Medulla oblongata (tissue), 1 donor: ENCODE measurements around the gene TERC.

Experiments
- DNase-seq: peaks from one replicate; pipeline ENCODE4 v3.0.0-alpha.2; 2015; ENCODE audit errors: extremely low spot score

Gene TERC

DNA sequence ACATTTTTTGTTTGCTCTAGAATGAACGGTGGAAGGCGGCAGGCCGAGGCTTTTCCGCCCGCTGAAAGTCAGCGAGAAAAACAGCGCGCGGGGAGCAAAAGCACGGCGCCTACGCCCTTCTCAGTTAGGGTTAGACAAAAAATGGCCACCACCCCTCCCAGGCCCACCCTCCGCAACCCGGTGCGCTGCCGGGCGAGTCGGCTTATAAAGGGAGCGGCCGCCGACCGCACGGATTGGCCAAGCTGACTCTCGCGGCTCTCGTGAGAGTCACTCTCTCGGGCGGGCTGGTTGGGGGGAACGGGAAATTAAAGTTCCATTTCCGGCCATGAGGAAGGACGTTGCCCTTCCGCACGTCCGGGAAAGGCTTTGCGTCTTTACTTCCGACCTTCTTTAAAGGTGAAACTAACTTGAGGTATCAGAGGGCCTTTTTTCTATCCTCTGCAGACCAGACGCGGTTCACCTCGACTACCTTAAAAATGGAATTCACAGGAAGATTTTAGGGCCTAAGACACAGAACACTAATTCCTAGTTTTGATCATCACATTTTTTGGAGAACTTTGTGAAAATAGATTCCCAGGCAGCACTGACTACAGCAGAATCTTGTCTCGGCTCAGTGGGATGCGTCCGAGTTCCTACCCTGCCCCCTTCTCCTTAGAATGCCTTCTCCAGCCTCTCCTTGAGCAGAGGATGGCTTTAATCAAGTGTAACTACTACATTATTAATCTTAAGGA is at the start of gene TERC:
Gene TERC, minus strand, starts transcription at position 179 of the 731 bp plus-strand sequence.
- DNase-seq: peak; percentile 93

DNA sequence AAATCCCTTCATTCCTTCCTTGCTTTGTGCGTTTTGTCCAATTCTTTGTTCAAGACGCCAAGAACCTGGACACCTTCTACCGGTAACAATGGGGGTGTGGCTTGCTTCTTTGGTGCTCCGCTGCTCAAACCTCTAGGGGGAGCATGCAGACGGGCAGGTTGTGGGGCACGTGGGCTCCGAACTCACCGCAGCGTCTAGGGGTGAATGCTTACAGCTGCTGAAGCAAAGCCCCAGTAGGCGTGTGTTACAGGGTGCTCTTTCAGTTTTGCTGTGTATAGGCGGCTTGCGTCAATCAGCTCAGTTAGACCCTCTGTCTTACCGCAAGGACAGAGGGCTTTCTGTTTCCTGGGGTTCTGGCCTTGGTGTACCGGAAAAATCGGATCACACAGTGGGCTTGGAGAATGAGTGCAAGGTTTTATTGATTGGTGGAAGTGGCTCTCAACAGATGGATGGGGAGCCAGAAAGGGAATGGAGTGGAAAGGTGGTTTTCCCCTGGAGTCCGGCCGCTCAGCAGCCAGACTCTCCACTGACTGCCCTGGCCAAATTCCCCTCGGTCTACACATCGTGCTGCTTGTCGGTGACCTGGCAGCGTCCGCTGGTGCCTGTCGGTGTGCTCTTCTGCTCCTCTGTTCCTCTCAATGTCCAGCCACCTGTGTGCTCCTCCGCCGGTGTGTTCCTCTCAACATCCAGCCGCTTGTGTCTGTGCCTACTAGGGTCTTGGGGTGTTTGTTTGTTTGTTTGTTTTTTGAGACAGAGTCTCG is 49.1 kb upstream of the TERC start:
- DNase-seq: peak; percentile 24

- DNase-seq: no peak
Observed at GRCh38 chr3:169813278-169813677, 48.4 kb upstream of the TERC start.

DNA sequence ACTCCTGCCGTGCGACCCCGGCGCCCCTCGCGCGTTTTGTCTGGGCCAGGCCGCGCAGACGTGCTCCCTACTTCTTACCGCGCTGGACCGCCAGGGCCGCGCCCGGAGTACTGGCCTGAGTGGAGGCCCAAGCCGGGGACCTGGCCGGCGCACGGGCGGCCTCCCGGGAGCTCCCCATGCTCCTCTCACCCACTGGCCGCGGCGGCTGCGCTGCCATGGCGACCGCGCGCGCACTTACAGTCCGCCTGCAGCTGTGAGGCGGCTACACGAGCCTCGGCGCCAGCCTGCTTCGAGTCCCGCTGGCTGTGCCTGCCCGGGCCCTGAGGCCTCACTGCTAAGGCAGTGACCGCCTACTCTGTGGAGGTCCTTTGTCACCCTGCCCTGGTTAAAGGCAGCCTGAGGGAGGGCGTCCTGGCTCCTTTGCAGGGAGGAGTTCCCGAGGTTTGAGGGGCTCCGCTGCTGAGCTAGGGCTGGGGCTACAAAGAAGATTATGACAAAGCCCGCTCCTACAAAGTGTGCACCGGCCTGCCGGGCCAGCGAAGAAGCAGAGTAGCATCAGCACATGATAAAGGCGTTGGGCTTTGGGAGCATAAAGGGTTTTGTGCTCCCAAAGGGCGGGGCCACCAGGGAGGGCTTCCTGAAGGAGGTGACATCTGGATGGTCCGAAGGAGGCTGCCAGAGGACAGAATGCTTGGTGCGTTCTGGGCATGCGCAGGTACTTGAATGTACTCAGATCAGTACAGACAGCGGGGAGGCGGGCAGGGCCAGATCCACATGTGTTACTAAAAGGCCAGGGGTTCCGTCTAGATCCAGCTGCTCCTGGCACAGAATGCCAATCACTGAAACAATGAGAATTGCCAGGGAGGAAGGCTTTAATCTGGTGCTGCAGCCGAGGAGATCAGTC is 47.7 kb upstream of the TERC start, which contains the start of the genes LRRC34 and LRRIQ4:
Gene LRRC34, minus strand, starts transcription at position 573 of the 904 bp plus-strand sequence. Its CDS starts 356 bp downstream, at position 217.
Gene LRRIQ4, plus strand, starts transcription at position 539 of the 904 bp plus-strand sequence. CDS start 9,052 bp downstream, outside the sequence.
- DNase-seq: peak; percentile 70

- peak; percentile 38 for DNase-seq
Observed at GRCh38 chr3:169811631-169812331, 46.9 kb upstream of the TERC start.

- no peak for DNase-seq
Observed at GRCh38 chr3:169809230-169809795, 44.5 kb upstream of the TERC start.

DNA sequence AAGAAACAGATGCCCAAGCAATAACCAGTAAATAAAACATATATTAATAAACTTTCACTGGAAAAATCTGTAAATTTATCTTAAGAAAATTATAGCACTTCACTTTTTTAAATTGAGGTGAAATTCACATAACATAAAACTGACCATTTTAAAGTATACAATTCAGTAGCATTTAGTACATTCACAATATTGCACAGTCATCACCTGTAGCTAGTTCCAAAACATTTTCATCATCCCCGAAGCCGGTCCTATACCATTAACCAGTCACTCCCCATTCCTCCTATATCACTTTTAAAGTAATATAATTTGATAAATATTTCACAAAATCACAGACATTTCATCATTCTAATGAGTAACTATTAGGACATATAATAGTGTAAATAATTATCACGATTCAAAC is 39.8 kb upstream of the TERC start:
- DNase-seq: no peak

- DNase-seq: no peak
Observed at GRCh38 chr3:169792359-169792758, 27.5 kb upstream of the TERC start.

- DNase-seq: no peak
Observed at GRCh38 chr3:169790687-169791429, 26.0 kb upstream of the TERC start.

DNA sequence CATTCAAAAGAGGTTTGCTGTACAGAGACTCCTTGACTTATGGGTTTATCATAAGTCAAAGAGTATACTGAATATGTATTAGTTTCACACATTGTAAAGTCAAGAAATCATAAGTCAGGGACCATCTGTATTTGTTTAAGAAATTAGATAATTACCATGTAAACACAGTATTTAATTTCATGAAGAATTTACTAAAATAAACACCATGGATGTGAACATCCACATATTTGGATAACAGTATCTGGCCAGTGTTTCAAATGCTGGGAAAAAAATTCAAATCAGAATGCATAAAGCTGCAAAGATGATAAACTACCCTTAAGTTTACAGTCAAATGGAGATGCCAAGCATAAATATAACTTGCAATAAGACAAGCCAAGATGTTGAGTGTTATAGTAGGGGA is 25.4 kb upstream of the TERC start:
- DNase-seq: no peak

DNA sequence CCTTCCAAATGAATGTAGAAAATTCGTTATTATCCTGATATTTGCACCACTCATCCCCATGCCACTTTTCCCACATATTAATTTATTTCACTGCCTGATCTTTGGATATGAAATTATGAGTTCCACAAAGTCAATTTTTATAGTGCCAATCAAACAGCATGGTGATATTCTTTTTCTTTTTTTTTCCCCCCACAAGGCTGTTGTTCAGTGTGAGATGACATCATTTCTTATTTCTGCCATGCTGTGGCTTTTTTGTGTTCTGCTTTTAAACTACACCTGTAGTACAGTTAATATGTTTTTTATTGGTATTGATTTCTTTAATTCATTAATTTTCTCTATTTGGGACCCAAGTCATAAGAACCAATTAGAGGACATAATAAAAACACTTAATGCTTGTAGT is 22.9 kb upstream of the TERC start:
- DNase-seq: no peak

- DNase-seq: no peak
Observed at GRCh38 chr3:169787120-169787519, 22.3 kb upstream of the TERC start.

GRCh38 chr3:169781209-169781855 is 16.5 kb upstream of the TERC start:
- DNase-seq: no peak

GRCh38 chr3:169780742-169781141 is 15.9 kb upstream of the TERC start:
- DNase-seq: no peak

GRCh38 chr3:169777822-169778221 is 13.0 kb upstream of the TERC start:
- DNase-seq: no peak

DNA sequence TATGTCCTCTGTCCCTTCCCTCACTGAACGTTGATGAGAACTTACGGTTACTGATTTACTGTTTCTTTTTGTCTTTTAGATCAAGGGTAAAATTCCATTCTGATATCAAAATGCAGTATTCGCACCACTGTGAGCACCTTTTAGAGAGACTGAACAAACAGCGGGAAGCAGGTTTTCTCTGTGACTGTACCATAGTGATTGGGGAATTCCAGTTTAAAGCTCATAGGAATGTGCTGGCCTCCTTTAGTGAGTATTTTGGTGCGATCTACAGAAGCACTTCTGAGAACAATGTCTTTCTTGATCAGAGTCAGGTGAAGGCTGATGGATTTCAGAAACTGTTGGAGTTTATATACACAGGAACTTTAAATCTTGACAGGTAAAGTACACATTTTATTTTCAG is 9.3 kb upstream of the TERC start:
- DNase-seq: no peak

- peak; percentile 96 for DNase-seq
Observed at GRCh38 chr3:169772897-169773816, 8.3 kb upstream of the TERC start, which contains the start of gene MYNN. MYNN (plus strand) TSS chr3:169773396; CDS start chr3:169774296, 900 bp downstream.

GRCh38 chr3:169772305-169772896 is 7.5 kb upstream of the TERC start:
- peak; percentile 89 for DNase-seq
